ENCODE measurements around the gene SLC1A4.

Gene SLC1A4

DNA sequence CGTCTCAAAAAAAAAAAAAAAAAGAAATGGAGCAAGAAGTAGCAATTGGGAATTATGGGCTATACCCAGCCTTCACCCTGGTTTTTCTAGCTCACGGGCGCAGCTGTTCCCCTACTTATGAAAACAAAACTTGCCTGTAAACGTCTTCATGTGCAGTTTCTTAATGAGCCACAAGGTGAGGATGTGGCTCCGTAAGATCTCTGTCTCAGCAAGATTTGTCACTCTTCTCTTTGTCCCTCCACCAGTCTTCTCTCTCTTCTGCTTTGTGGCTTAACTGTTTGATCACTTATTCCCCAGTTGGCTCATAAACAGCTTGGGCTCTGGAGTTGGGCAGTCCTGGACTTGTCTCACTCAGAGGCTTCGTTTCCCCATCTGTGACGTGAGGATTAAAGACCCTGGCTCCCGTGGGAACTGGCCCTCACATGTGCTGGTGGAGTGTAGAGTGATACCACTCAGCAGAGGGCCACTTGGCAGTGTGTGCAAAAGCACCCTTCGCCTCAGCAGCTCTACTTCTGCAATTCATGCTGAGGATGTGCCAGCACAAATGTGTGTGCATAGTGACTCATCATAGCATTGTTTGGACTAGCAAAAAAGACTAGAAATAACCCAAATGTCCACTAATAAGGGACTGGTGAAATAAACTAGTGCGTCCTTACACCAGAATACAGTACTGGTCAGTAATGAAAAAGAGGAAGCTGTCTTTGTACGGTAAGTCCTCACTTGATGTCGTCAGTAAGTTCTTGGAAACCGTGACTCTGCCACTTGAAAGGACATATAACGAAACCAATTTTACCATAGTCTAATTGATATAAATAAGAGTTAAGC is 75.7 kb downstream of the SLC1A4 start:
- Histone ChIP-seq H2AK5ac (ENCODE audit: low read length, severe bottlenecking) (no peak overlapping the region), H2BK12ac (ENCODE audit: low read length in 2 of 2) (peak overlapping the region in 1 of 2 experiments; percentile 4), H3K4me1 (ENCODE audit: control insufficient read depth, insufficient read depth, low read depth, low read length) (peaks cover 20% of the 10 kb centered on the region), H3K9ac (ENCODE audit: low read length) (peak overlapping the region; percentile 68), H3K23ac (ENCODE audit: low read length in 2 of 2) (no peak overlapping the region), H3K18ac (ENCODE audit: low read depth in 1 of 2, low read length in 2 of 2) (no peak overlapping the region), H3K4me2 (ENCODE audit: low read length, poor library complexity, severe bottlenecking) (peak overlapping the region; percentile 5), H3K4ac (ENCODE audit: low read depth in 1 of 2, low read length in 2 of 2) (no peak overlapping the region), H4K8ac (ENCODE audit: low read length) (no peak overlapping the region), H3K27me3 (ENCODE audit: control insufficient read depth in 1 of 2, insufficient read depth in 1 of 2, low read length in 2 of 2) (no peaks in the 10 kb centered on the region), H3K4me3 (ENCODE audit: insufficient read depth in 1 of 2, low read depth in 1 of 2, low read length in 2 of 2) (peak overlapping the region in 1 of 2 experiments; percentile 56), H3K36me3 (ENCODE audit: control insufficient read depth in 1 of 2, insufficient read depth in 2 of 2, low read depth in 1 of 2, low read length in 2 of 2) (peaks cover 12 to 13% of the 10 kb centered on the region in 2 experiments), H3K14ac (ENCODE audit: low read length in 2 of 2) (no peak overlapping the region), H3K79me1 (replicated peaks; ENCODE audit: low read length, poor library complexity, severe bottlenecking) (peaks cover 45% of the 10 kb centered on the region), H2AFZ (ENCODE audit: low read depth, low read length) (no peak overlapping the region), H2BK120ac (ENCODE audit: low read depth, low read length) (no peak overlapping the region), H4K91ac (ENCODE audit: low read length) (no peak overlapping the region), H2BK15ac (ENCODE audit: low read depth, poor library complexity, severe bottlenecking) (no peak overlapping the region), H3K9me3 (ENCODE audit: control insufficient read depth, low read length) (no peaks in the 10 kb centered on the region), H3K27ac (ENCODE audit: low read length, poor library complexity, severe bottlenecking) (peak overlapping the region; percentile 22), H2BK5ac (ENCODE audit: low read depth, low read length, poor library complexity, severe bottlenecking) (no peak overlapping the region)
- peak; percentile 95 for DNase-seq
- WGBS, result 27% methylated on average over 10 of the region's 14 CpGs

- no peak overlapping the region for H2BK120ac ChIP-seq (ENCODE audit: low read depth, low read length)
- peak overlapping the region; percentile 15 for H4K91ac ChIP-seq (ENCODE audit: low read length)
- no peak overlapping the region for H2BK15ac ChIP-seq (ENCODE audit: low read depth, poor library complexity, severe bottlenecking)
- no peak overlapping the region for H3K18ac ChIP-seq (ENCODE audit: low read depth in 1 of 2, low read length in 2 of 2)
- H2BK5ac ChIP-seq (ENCODE audit: low read depth, low read length, poor library complexity, severe bottlenecking), result no peak overlapping the region
- no peak overlapping the region for H3K4me3 ChIP-seq (ENCODE audit: insufficient read depth in 1 of 2, low read depth in 1 of 2, low read length in 2 of 2)
- H2AFZ ChIP-seq (ENCODE audit: low read depth, low read length), result no peak overlapping the region
- peaks cover 33% of the 10 kb centered on the region for H3K4me1 ChIP-seq (ENCODE audit: control insufficient read depth, insufficient read depth, low read depth, low read length)
- H3K23ac ChIP-seq (ENCODE audit: low read length in 2 of 2), result no peak overlapping the region
- DNase-seq, result no peak
- peaks cover 40% of the 10 kb centered on the region in 2 experiments for H3K36me3 ChIP-seq (ENCODE audit: control insufficient read depth in 1 of 2, insufficient read depth in 2 of 2, low read depth in 1 of 2, low read length in 2 of 2)
- no peak overlapping the region for H3K4ac ChIP-seq (ENCODE audit: low read depth in 1 of 2, low read length in 2 of 2)
- H3K9ac ChIP-seq (ENCODE audit: low read length), result no peak overlapping the region
- no peaks in the 10 kb centered on the region for H3K27me3 ChIP-seq (ENCODE audit: control insufficient read depth in 1 of 2, insufficient read depth in 1 of 2, low read length in 2 of 2)
- no peaks in the 10 kb centered on the region for H3K9me3 ChIP-seq (ENCODE audit: control insufficient read depth, low read length)
- no peak overlapping the region for H3K14ac ChIP-seq (ENCODE audit: low read length in 2 of 2)
- WGBS, result 92% methylated on average over 14 of the region's 14 CpGs
- H3K27ac ChIP-seq (ENCODE audit: low read length, poor library complexity, severe bottlenecking), result no peak overlapping the region
- H2AK5ac ChIP-seq (ENCODE audit: low read length, severe bottlenecking), result no peak overlapping the region
- peaks cover 40% of the 10 kb centered on the region for H3K79me1 ChIP-seq (replicated peaks; ENCODE audit: low read length, poor library complexity, severe bottlenecking)
- no peak overlapping the region for H4K8ac ChIP-seq (ENCODE audit: low read length)
- H2BK12ac ChIP-seq (ENCODE audit: low read length in 2 of 2), result no peak overlapping the region
- H3K4me2 ChIP-seq (ENCODE audit: low read length, poor library complexity, severe bottlenecking), result no peak overlapping the region
Measured at GRCh38 chr2:65067806-65068553, 78.8 kb downstream of the SLC1A4 start.

DNA sequence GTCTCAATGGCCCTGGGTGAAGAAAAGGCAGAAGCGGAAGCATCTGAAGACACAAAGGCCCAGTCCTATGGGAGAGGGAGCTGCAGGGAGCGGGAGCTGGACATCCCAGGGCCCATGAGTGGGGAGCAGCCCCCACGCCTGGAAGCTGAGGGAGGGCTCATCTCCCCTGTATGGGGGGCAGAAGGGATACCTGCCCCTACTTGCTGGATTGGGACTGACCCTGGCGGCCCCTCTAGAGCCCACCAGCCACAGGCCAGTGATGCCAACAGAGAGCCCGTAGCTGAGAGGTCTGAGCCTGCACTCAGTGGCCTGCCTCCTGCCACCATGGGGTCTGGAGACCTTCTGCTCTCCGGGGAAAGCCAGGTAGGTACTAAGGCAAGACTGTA is 80.2 kb downstream of the SLC1A4 start:
- 82% methylated on average over 6 of the region's 6 CpGs for WGBS
- Histone ChIP-seq H3K9me3 (ENCODE audit: control insufficient read depth, low read length) (no peaks in the 10 kb centered on the region), H2BK5ac (ENCODE audit: low read depth, low read length, poor library complexity, severe bottlenecking) (no peak overlapping the region)

More for the DNA sequence above, 80.2 kb downstream of the SLC1A4 start:
- Histone ChIP-seq H3K18ac (ENCODE audit: low read depth in 1 of 2, low read length in 2 of 2) (peak overlapping the region in 1 of 2 experiments; percentile 58), H3K9ac (ENCODE audit: low read length) (peak overlapping the region; percentile 53), H2BK15ac (ENCODE audit: low read depth, poor library complexity, severe bottlenecking) (peak overlapping the region; percentile 85), H3K4me1 (ENCODE audit: control insufficient read depth, insufficient read depth, low read depth, low read length) (peaks cover 33% of the 10 kb centered on the region), H4K91ac (ENCODE audit: low read length) (no peak overlapping the region), H3K79me1 (replicated peaks; ENCODE audit: low read length, poor library complexity, severe bottlenecking) (peaks cover 36% of the 10 kb centered on the region), H3K27ac (ENCODE audit: low read length, poor library complexity, severe bottlenecking) (no peak overlapping the region), H3K14ac (ENCODE audit: low read length in 2 of 2) (no peak overlapping the region), H3K23ac (ENCODE audit: low read length in 2 of 2) (no peak overlapping the region), H2BK120ac (ENCODE audit: low read depth, low read length) (no peak overlapping the region), H3K4me2 (ENCODE audit: low read length, poor library complexity, severe bottlenecking) (no peak overlapping the region), H2AFZ (ENCODE audit: low read depth, low read length) (no peak overlapping the region), H2BK12ac (ENCODE audit: low read length in 2 of 2) (peak overlapping the region in 1 of 2 experiments; percentile 28), H3K4me3 (ENCODE audit: insufficient read depth in 1 of 2, low read depth in 1 of 2, low read length in 2 of 2) (no peak overlapping the region), H3K27me3 (ENCODE audit: control insufficient read depth in 1 of 2, insufficient read depth in 1 of 2, low read length in 2 of 2) (no peaks in the 10 kb centered on the region), H3K36me3 (ENCODE audit: control insufficient read depth in 1 of 2, insufficient read depth in 2 of 2, low read depth in 1 of 2, low read length in 2 of 2) (peaks cover 41 to 55% of the 10 kb centered on the region in 2 experiments), H3K4ac (ENCODE audit: low read depth in 1 of 2, low read length in 2 of 2) (peak overlapping the region in 1 of 2 experiments; percentile 58), H2AK5ac (ENCODE audit: low read length, severe bottlenecking) (no peak overlapping the region), H4K8ac (ENCODE audit: low read length) (peak overlapping the region; percentile 51)
- DNase-seq, result no peak
